GM12873 (cell line): ENCODE results near the gene MAJIN.

Experiments
- TF ChIP-seq, protein P1 (sequence below): IDR thresholded peaks from 2 replicates; pipeline ENCODE4 v1.5.1; 2012; ENCODE audit warnings: low read depth, mild to moderate bottlenecking, moderate library complexity, low read length, control low read depth; ENCODE audit not compliant: insufficient read depth; ENCODE audit errors: missing control alignments

Gene MAJIN

DNA sequence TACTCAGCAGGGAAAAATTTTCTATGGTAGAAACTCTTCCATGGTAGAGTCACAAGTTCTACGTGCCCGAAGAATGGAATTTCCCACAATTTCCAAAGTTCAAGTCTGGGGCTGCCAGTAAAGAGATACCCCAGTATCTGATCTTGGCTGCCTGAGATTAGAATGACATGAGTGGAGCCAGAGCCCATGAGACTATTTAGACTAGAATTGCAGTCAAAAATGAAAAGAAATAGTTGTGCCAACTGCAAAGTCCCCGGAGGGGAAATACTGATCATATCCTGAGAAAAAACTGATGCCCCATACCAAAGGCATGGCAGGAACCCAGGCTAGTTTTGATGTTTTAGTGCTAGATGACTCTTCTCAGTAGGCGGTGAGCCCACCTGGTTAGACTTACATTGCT, 11.2 kb downstream of the MAJIN start:
- TF ChIP-seq, protein P1, sequence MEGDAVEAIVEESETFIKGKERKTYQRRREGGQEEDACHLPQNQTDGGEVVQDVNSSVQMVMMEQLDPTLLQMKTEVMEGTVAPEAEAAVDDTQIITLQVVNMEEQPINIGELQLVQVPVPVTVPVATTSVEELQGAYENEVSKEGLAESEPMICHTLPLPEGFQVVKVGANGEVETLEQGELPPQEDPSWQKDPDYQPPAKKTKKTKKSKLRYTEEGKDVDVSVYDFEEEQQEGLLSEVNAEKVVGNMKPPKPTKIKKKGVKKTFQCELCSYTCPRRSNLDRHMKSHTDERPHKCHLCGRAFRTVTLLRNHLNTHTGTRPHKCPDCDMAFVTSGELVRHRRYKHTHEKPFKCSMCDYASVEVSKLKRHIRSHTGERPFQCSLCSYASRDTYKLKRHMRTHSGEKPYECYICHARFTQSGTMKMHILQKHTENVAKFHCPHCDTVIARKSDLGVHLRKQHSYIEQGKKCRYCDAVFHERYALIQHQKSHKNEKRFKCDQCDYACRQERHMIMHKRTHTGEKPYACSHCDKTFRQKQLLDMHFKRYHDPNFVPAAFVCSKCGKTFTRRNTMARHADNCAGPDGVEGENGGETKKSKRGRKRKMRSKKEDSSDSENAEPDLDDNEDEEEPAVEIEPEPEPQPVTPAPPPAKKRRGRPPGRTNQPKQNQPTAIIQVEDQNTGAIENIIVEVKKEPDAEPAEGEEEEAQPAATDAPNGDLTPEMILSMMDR, result no peak

DNA sequence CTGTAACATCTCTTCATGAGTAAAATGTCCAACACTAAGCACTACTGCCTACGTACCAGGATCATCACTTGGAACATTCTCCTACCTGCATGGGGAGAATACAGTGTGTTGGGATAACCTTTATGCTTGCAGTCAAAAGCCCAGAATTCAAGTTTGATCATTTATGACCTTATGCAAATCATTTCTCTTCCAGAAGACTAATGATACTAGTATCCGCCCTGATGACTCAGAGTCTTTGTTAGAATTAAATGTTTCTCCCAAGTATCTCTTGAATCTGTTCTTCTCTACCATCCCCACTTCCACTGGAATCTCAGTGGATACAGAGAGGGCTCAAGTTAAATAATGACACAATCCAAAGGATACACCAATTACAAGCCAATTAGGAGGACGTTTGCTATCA, 12.4 kb downstream of the MAJIN start:
- TF ChIP-seq, protein P1, result no peak

DNA sequence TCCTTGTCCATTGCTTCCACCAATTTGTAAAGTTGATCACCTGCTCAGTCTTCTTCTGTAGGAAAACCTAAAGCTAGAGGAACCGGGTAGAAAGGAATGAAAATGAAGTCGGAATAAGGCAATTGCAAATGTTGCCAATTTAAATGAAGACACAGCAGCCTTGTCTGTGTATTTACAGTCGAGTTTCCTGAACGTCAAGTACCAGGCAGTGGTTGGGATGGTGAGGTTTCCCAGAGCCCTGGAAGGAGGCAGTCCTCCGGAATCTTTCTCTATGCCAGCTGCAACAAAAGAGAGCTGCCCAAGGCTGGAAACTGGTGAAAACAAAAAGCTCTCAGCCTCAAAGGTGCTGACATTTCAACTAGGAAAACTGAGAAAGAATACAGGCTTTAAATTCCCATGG, 17.7 kb downstream of the MAJIN start:
- TF ChIP-seq, protein P1, result no peak

DNA sequence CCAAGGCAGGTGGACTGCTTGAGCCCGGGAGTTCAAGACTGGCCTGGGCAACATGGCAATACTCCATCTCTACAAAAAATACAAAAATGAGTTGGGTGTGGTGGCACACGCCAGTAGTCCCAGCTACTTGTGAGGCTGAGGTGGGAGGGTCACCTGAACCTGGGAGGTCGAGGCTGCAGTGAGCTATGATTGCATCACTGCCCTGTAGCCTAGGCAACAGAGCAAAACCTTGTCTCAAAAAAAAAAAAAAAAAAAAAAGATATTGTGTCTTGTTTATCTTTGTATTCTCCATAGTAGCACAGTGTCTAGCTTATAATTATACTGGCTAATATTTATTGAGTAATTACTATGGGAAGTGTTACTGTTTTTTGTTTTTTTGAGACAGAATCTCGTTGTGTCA, 20.4 kb downstream of the MAJIN start:
- TF ChIP-seq, protein P1, result no peak

DNA sequence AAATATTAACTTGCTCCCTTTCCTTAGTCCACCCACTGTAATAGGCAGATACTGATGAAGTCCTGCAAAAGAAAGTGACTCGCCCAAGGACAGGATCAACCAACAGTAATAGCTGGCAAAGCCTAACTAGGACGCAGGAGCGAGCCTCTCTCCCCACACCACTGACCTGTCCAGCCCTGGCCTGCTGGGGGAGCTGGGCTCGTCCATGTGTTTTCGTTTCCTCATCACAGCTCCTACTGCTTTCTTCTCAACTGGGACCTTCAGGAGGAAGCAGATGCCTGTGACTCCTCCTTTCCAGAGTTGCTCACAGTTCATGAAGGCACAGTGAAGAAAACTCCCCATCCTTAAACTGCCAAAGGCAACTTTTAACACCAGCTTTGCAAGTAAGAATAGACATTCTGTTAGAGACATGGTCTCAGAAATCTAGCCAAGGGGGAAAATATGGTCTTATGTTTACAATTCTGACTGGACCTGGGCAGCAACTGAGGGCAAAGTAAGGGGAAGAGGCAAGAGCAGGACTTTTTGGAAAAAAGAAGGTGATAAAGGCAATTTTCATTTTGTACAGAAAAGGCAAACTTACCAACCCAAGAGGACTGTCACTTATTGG, 24.6 kb downstream of the MAJIN start:
- TF ChIP-seq, protein P1, result no peak

DNA sequence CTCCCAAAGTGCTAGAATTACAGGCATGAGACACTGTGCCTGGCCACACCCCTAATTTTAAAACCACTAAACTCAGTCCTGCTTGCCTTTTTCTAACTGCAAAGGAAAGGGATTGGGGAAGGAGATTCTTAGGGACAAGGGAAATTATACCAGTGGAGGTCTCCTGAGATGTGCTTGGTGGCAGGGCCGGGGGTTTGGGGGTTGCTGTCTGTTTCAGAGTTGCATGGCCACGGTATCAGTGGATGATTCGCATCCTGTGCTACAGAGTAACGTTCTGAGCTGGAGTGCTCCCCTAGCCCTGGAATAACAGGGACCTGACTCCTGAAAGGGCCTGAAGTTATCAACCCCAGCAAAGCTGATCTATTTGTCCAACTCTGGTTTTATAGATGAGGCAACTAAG, 35.4 kb downstream of the MAJIN start:
- TF ChIP-seq, protein P1, result no peak

DNA sequence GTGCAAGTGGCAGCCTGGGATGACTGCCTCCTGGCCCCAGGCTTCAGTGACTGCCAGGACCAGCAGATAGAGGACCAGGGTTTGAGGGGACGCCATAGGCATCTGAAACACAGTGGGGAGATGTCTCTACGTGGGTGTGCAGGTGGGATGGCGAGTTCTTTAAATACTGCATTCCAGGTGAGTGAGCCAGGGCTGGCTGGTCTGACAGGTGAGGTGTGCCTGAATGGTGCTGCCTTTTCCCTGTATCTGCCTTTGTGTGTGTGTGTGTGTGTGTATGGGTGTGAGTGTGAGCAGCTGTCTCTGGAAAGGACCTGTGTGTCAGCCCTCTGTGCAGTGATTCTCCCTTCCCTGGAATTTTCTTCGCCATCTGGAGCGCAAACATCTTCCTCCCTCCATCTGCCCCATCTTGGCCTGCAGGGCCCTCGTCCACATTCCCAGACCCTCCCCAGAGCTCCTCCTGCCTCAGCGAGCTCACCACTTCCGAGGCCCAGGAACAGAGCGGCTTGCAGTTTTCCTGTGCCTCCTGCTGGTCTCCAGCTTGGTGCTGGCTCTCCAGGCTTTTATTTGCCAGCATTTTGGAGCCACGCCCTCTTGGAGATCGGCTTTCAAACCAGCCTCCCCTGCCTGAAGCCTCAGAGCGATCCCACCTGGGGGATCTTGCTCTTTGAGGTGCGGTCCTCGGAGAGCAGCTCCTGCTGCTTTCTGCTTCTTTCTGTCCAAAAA, 36.4 kb downstream of the MAJIN start, which contains the start of gene GPHA2:
TSS of gene GPHA2 (minus strand) at position 535 of the 723 bp plus-strand sequence. CDS start at position 102, 433 bp downstream.
- TF ChIP-seq, protein P1, result no peak
